ENCODE results near the gene PAOX.

PAOX gene

DNA sequence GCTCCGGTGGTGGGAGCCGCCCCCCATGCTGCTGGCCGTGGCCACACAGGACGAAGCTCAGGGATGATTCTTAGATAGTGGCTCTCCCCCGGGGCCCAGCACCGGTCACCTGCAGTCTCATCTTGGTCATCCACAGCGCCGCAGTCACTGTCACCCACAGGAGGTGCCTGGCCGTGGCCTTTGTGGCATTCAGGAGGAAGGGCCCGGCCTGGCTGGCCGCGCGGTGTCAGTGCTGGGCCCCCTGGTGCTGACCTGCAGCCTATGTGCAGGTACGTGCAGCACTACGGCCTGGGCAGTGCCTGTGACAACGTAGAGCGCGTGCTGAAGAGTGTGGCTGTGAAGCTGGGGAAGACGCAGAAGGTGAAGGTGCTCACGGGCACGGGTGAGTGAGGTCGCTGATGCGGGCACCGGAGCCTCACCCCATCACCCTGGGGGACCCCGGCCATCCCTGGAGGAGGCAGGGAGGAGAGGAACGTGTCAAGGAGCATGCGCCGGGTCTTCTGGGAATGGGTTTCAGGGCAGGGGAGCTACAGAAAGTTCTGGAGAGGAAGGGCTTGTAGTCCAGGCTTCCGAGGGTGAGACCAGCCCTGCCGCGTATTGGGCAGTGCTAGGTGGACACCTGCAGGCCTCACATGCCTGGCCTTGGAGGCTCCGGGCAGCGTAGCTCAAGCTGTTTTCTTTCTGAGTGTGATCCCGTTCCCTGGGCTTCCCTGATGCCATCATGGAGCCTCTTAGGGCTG is 40.3 kb downstream of the PAOX start:
- CTCF ChIA-PET, result interaction anchor here (1.1 to 1.2 kb wide), 2 partner anchors 18 to 90 kb away, joined by 3 to 5 read pairs; no protein-coding TSS in a partner anchor
- no peak overlapping the region for H3K27ac ChIP-seq (ENCODE audit: extremely low read depth, low read depth, low read length)

GRCh38 chr10:133420028-133420427 is 41.0 kb downstream of the PAOX start:
- CTCF ChIA-PET, result interaction anchor here (1.1 to 1.2 kb wide), 2 partner anchors 17 to 90 kb away, joined by 3 to 5 read pairs; no protein-coding TSS in a partner anchor
- Histone ChIP-seq H3K36me3 (ENCODE audit: control insufficient read depth in 2 of 2, insufficient read depth in 1 of 2, low read length in 2 of 2) (peaks cover 0 to 56% of the 10 kb centered on the region in 2 experiments; a peak in 1 of 3 replicates), H3K9me3 (ENCODE audit: control insufficient read depth, insufficient read depth, low read depth, low read length) (no peaks in the 10 kb centered on the region), H3K27ac (ENCODE audit: extremely low read depth, low read depth, low read length) (no peak overlapping the region), H3K4me1 (ENCODE audit: control insufficient read depth, insufficient read depth, low read length) (no peaks in the 10 kb centered on the region; the same call in 1 of the 2 replicates), H3K4me3 (ENCODE audit: low read depth, low read length) (no peak overlapping the region)
- POLR2A ChIA-PET, result no interaction called here
- TF ChIP-seq, protein P1, sequence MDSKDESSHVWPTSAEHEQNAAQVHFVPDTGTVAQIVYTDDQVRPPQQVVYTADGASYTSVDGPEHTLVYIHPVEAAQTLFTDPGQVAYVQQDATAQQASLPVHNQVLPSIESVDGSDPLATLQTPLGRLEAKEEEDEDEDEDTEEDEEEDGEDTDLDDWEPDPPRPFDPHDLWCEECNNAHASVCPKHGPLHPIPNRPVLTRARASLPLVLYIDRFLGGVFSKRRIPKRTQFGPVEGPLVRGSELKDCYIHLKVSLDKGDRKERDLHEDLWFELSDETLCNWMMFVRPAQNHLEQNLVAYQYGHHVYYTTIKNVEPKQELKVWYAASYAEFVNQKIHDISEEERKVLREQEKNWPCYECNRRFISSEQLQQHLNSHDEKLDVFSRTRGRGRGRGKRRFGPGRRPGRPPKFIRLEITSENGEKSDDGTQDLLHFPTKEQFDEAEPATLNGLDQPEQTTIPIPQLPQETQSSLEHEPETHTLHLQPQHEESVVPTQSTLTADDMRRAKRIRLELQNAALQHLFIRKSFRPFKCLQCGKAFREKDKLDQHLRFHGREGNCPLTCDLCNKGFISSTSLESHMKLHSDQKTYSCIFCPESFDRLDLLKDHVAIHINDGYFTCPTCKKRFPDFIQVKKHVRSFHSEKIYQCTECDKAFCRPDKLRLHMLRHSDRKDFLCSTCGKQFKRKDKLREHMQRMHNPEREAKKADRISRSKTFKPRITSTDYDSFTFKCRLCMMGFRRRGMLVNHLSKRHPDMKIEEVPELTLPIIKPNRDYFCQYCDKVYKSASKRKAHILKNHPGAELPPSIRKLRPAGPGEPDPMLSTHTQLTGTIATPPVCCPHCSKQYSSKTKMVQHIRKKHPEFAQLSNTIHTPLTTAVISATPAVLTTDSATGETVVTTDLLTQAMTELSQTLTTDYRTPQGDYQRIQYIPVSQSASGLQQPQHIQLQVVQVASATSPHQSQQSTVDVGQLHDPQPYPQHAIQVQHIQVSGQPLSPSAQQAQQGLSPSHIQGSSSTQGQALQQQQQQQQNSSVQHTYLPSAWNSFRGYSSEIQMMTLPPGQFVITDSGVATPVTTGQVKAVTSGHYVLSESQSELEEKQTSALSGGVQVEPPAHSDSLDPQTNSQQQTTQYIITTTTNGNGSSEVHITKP (tag by site-specific recombination; IDR thresholded peaks at IDR 0.05), result no peak
- TF ChIP-seq ZNF155 (tag by site-specific recombination; IDR thresholded peaks at IDR 0.05) (no peak), ZFHX2 (tag by site-specific recombination; conservative IDR thresholded peaks at IDR 0.05) (no peak), ZNF626 (tag by site-specific recombination; IDR thresholded peaks at IDR 0.05) (no peak), BCL11A (tag by site-specific recombination; IDR thresholded peaks at IDR 0.05; ENCODE audit: low read depth) (no peak), ZFP69B (tag by site-specific recombination; IDR thresholded peaks at IDR 0.05) (no peak)
- TF ChIP-seq, protein P2, sequence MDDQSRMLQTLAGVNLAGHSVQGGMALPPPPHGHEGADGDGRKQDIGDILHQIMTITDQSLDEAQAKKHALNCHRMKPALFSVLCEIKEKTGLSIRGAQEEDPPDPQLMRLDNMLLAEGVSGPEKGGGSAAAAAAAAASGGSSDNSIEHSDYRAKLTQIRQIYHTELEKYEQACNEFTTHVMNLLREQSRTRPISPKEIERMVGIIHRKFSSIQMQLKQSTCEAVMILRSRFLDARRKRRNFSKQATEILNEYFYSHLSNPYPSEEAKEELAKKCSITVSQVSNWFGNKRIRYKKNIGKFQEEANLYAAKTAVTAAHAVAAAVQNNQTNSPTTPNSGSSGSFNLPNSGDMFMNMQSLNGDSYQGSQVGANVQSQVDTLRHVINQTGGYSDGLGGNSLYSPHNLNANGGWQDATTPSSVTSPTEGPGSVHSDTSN (CRISPR knock-in tag; IDR thresholded peaks at IDR 0.05), result no peak
- TF ChIP-seq, protein P3, sequence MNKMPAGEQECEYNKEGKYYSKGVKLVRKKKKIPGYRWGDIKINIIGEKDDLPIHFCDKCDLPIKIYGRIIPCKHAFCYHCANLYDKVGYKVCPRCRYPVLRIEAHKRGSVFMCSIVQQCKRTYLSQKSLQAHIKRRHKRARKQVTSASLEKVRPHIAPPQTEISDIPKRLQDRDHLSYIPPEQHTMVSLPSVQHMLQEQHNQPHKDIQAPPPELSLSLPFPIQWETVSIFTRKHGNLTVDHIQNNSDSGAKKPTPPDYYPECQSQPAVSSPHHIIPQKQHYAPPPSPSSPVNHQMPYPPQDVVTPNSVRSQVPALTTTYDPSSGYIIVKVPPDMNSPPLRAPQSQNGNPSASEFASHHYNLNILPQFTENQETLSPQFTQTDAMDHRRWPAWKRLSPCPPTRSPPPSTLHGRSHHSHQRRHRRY (tag by site-specific recombination; IDR thresholded peaks at IDR 0.05), result no peak

More for the DNA sequence above, 40.3 kb downstream of the PAOX start:
- Histone ChIP-seq H3K36me3 (ENCODE audit: control insufficient read depth in 2 of 2, insufficient read depth in 1 of 2, low read length in 2 of 2) (peaks cover 0 to 58% of the 10 kb centered on the region in 2 experiments; a peak in 1 of 3 replicates), H3K4me3 (ENCODE audit: low read depth, low read length) (no peak overlapping the region), H3K4me1 (ENCODE audit: control insufficient read depth, insufficient read depth, low read length) (no peaks in the 10 kb centered on the region; the same call in 1 of the 2 replicates), H3K9me3 (ENCODE audit: control insufficient read depth, insufficient read depth, low read depth, low read length) (no peaks in the 10 kb centered on the region)
- TF ChIP-seq, protein P4, sequence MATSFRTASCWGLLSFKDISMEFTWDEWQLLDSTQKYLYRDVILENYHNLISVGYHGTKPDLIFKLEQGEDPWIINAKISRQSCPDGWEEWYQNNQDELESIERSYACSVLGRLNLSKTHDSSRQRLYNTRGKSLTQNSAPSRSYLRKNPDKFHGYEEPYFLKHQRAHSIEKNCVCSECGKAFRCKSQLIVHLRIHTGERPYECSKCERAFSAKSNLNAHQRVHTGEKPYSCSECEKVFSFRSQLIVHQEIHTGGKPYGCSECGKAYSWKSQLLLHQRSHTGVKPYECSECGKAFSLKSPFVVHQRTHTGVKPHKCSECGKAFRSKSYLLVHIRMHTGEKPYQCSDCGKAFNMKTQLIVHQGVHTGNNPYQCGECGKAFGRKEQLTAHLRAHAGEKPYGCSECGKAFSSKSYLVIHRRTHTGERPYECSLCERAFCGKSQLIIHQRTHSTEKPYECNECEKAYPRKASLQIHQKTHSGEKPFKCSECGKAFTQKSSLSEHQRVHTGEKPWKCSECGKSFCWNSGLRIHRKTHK (tag by site-specific recombination; IDR thresholded peaks at IDR 0.05), result no peak
- no peak for TF ChIP-seq ZNF843 (tag by site-specific recombination; IDR thresholded peaks at IDR 0.05)
- TF ChIP-seq, protein P5, sequence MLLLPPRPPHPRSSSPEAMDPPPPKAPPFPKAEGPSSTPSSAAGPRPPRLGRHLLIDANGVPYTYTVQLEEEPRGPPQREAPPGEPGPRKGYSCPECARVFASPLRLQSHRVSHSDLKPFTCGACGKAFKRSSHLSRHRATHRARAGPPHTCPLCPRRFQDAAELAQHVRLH (tag by site-specific recombination; IDR thresholded peaks at IDR 0.05), result no peak
- TF ChIP-seq TSHZ1 (tag by site-specific recombination; IDR thresholded peaks at IDR 0.05; ENCODE audit: borderline replicate concordance), result no peak
- TF ChIP-seq ZNF530 (tag by site-specific recombination; IDR thresholded peaks at IDR 0.05; ENCODE audit: low read depth), result no peak
- TF ChIP-seq ZNF785 (tag by site-specific recombination; IDR thresholded peaks at IDR 0.05), result no peak
- TF ChIP-seq ZNF140 (tag by site-specific recombination; IDR thresholded peaks at IDR 0.05), result no peak
- TF ChIP-seq ZNF416 (tag by site-specific recombination; IDR thresholded peaks at IDR 0.05), result no peak
- POLR2A ChIA-PET, result interaction anchor here (1.4 kb wide), 1 partner anchor 26 kb away, joined by 3 read pairs; no protein-coding TSS in a partner anchor

Data from HEK293 (cell line).